ENCODE data around the gene KCNC3. TPM values are rescaled to one million over a fixed set of nuclear protein-coding genes. Genes with fewer than 3 reads are reported as not detected.

Gene KCNC3
- total RNA-seq, 4 donors from 2014 or later: 0.27 to 0.64 (median 0.49) TPM

DNA sequence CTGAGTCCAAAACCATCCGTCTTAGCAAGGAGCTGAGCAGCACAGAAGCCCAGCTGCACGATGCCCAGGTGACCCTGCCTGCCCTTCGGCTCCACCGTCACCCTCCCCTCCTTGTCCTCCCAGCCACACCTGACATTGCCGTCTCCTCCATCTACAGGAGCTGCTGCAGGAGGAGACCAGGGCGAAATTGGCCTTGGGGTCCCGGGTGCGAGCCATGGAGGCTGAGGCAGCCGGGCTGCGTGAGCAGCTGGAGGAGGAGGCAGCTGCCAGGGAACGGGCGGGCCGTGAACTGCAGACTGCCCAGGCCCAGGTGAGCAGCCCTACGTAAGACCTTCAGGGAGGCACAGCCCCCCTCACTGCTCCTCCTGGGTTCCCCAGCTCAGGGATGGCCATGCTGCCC, 49.1 kb downstream of the KCNC3 start:
- DNase-seq: no peak
- 86% methylated on average over 12 of the region's 14 CpGs; no CpG with 5 or more reads in 1 of the 2 donors for WGBS, 2 donors (ENCODE audit: low coverage in 1 of 2)
- peaks cover 0 to 2% of the 10 kb centered on the region in 2 donors for H3K9me3 ChIP-seq
- peaks cover 0 to 16% (median 5%) of the 10 kb centered on the region in 4 donors for H3K36me3 ChIP-seq
- in situ Hi-C loops (cut with MboI; ENCODE audit: low pct_ligation_motif_present in 1 of 4, low pct_unique_long_range_greater_than_20kb in 1 of 4, low sequenced_read_pairs in 3 of 4): no loop called here
- intact Hi-C loops (cut with DNase I; ENCODE audit: low total_unique reads): no loop called here
- TF ChIP-seq EP300 (IDR thresholded peaks at IDR 0.05; ENCODE audit: low read depth) (no peak), POLR2AphosphoS5 (IDR thresholded peaks at IDR 0.05) (no peak), POLR2A (IDR thresholded peaks at IDR 0.05) (no peak)
- TF ChIP-seq, protein P1, sequence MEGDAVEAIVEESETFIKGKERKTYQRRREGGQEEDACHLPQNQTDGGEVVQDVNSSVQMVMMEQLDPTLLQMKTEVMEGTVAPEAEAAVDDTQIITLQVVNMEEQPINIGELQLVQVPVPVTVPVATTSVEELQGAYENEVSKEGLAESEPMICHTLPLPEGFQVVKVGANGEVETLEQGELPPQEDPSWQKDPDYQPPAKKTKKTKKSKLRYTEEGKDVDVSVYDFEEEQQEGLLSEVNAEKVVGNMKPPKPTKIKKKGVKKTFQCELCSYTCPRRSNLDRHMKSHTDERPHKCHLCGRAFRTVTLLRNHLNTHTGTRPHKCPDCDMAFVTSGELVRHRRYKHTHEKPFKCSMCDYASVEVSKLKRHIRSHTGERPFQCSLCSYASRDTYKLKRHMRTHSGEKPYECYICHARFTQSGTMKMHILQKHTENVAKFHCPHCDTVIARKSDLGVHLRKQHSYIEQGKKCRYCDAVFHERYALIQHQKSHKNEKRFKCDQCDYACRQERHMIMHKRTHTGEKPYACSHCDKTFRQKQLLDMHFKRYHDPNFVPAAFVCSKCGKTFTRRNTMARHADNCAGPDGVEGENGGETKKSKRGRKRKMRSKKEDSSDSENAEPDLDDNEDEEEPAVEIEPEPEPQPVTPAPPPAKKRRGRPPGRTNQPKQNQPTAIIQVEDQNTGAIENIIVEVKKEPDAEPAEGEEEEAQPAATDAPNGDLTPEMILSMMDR (IDR thresholded peaks at IDR 0.05): no peak
- no peak overlapping the region for H3K4me3 ChIP-seq
- H3K27ac ChIP-seq: no peak overlapping the region
- H3K4me1 ChIP-seq: no peaks in the 10 kb centered on the region
- no peaks in the 10 kb centered on the region for H3K27me3 ChIP-seq

DNA sequence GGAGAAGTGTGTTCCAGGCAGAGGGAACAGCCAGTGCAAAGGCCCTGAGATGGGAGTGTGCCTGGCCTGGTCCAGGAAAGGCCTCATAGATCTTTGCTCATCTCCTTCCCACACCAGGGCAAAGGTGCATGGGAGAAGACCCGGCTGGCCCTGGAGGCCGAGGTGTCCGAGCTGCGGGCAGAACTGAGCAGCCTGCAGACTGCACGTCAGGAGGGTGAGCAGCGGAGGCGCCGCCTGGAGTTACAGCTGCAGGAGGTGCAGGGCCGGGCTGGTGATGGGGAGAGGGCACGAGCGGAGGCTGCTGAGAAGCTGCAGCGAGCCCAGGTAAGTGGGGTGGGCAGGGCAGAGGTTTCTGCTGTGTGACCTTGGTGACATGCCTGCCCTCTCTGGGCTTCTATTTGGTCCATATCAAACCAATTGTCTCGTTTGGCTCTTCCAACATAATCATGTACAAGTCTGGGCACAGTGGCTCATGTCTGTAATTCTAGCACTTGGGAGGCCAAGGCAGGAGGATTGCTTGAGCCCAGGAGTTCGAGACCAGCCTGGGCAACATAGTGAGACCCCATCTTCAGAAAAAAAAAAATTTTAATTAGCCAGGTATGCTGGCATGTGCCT, 51.1 kb downstream of the KCNC3 start:
- 67 to 90% methylated on average over 1 to 14 of the region's 14 CpGs for WGBS, 2 donors (ENCODE audit: low coverage in 1 of 2)

DNA sequence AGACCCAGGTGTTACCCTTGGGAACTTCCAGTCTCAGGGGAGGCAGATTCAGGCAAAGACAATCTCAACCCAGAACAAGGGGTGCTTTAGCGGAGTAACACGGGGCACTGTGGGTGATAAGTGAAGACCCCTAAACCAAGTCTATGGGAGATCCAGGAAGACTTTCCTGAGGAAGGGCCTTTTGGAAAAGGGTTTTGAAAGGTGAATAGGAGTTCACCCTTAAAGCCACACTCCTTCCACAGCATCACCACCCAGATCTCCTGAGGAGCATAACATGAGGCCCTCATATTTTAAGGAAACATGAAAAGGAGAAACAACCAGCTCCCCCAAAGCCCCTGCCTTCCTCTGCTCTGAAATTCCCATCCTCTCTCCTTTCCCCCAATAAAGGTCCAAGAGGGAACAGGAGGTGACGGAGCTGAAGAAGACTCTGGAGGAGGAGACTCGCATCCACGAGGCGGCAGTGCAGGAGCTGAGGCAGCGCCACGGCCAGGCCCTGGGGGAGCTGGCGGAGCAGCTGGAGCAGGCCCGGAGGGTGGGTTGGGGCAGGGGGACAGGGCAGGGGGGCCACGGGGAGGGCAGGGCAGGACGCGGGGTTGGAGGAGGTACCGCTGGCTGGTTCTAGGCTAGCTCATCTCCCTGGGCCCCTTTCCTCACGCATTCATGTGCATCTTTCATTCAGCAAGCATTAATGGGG, 52.7 kb downstream of the KCNC3 start:
- TF ChIP-seq EP300 (IDR thresholded peaks at IDR 0.05; ENCODE audit: low read depth) (no peak), POLR2A (IDR thresholded peaks at IDR 0.05) (no peak), POLR2AphosphoS5 (IDR thresholded peaks at IDR 0.05) (no peak)
- TF ChIP-seq, protein P1 (IDR thresholded peaks at IDR 0.05): no peak
- Histone ChIP-seq H3K9me3 (no peaks in the 10 kb centered on the region), H3K27ac (no peak overlapping the region), H3K27me3 (no peaks in the 10 kb centered on the region), H3K4me1 (no peaks in the 10 kb centered on the region), H3K36me3 (peaks cover 0 to 19% (median 4%) of the 10 kb centered on the region in 4 donors), H3K4me3 (no peak overlapping the region)
- intact Hi-C loops (cut with DNase I; ENCODE audit: low total_unique reads) (no loop called here), in situ Hi-C loops (cut with MboI; ENCODE audit: low pct_ligation_motif_present in 1 of 4, low pct_unique_long_range_greater_than_20kb in 1 of 4, low sequenced_read_pairs in 3 of 4) (no loop called here)
- WGBS, 2 donors (ENCODE audit: low coverage in 1 of 2): 79% methylated on average over 15 of the region's 15 CpGs; no CpG with 5 or more reads in 1 of the 2 donors
- no peak for DNase-seq

More for the DNA sequence above, 51.1 kb downstream of the KCNC3 start:
- TF ChIP-seq, protein P1 (IDR thresholded peaks at IDR 0.05): no peak
- TF ChIP-seq EP300 (IDR thresholded peaks at IDR 0.05; ENCODE audit: low read depth) (no peak), POLR2AphosphoS5 (IDR thresholded peaks at IDR 0.05) (no peak), POLR2A (IDR thresholded peaks at IDR 0.05) (no peak)
- peaks cover 0 to 13% (median 4%) of the 10 kb centered on the region in 4 donors for H3K36me3 ChIP-seq
- H3K9me3 ChIP-seq: no peaks in the 10 kb centered on the region
- H3K4me3 ChIP-seq: no peak overlapping the region
- intact Hi-C loops (cut with DNase I; ENCODE audit: low total_unique reads): no loop called here
- in situ Hi-C loops (cut with MboI; ENCODE audit: low pct_ligation_motif_present in 1 of 4, low pct_unique_long_range_greater_than_20kb in 1 of 4, low sequenced_read_pairs in 3 of 4): no loop called here
- H3K4me1 ChIP-seq: no peaks in the 10 kb centered on the region
- no peak for DNase-seq
- H3K27me3 ChIP-seq: no peaks in the 10 kb centered on the region
- H3K27ac ChIP-seq: no peak overlapping the region

DNA sequence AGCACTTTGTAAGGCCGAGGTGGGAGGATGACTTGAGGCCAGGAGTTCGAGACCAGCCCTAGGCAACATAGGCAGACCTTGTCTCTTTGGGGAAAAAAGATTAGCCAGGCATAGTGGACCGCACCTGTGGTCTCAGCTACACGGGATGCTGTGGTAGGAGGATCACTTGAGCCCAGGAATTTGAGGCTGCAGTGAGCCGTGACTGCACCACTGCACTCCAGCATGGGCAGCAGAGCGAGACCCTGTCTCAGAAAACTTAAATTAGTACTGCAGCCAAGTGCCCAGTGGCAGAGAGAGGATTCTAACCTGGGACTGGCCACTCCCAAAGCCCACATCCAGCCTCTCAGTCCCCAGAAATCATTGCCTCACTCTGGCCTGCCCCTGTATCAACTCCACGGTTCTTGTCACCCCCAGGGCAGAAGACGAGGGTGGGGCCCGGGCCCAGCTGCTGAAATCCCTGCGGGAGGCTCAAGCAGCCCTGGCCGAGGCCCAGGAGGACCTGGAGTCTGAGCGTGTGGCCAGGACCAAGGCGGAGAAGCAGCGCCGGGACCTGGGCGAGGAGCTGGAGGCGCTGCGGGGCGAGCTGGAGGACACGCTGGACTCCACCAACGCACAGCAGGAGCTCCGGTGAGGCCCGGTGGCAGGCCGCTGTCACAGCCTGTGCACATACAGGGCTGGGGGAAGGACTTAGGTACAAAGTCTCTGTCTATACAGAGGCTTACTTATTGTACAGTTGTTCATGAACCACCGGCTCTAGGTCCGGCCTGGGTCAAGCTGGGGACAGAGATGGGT, 53.4 kb downstream of the KCNC3 start:
- no peak for DNase-seq
- Histone ChIP-seq H3K27ac (no peak overlapping the region), H3K4me1 (no peaks in the 10 kb centered on the region), H3K4me3 (no peak overlapping the region), H3K36me3 (peaks cover 0 to 26% (median 4%) of the 10 kb centered on the region in 4 donors), H3K27me3 (no peaks in the 10 kb centered on the region), H3K9me3 (no peaks in the 10 kb centered on the region)
- 89% methylated on average over 26 of the region's 26 CpGs; no CpG with 5 or more reads in 1 of the 2 donors for WGBS, 2 donors (ENCODE audit: low coverage in 1 of 2)
- TF ChIP-seq, protein P1 (IDR thresholded peaks at IDR 0.05): no peak
- no peak for TF ChIP-seq EP300 (IDR thresholded peaks at IDR 0.05; ENCODE audit: low read depth)
- no peak for TF ChIP-seq POLR2AphosphoS5 (IDR thresholded peaks at IDR 0.05)
- no peak for TF ChIP-seq POLR2A (IDR thresholded peaks at IDR 0.05)
- intact Hi-C loops (cut with DNase I; ENCODE audit: low total_unique reads): no loop called here
- in situ Hi-C loops (cut with MboI; ENCODE audit: low pct_ligation_motif_present in 1 of 4, low pct_unique_long_range_greater_than_20kb in 1 of 4, low sequenced_read_pairs in 3 of 4): no loop called here

All from transverse colon (tissue), 4 donors.